Motor neuron (in vitro differentiated cells): ENCODE data around the gene NGFR. TPM values are rescaled to one million over a fixed set of nuclear protein-coding genes. Genes with fewer than 3 reads are reported as not detected.

Experiments used
- ATAC-seq, 8 experiments: fragments of 200-7000 bp; cut with Tn5 transposase; replicated peaks in 6 of 8; 2 replicates each; pipeline ENCODE4 v1.8.0; 2021; ENCODE audit warnings: mild to moderate bottlenecking in 8 of 8, moderate library complexity in 8 of 8
- H3K27ac ChIP-seq, 2 donors: fragments of 250-450 bp; sonication (Bioruptor Pico); 2 replicates each; pipeline ENCODE4 v1.9.0; 2021; ENCODE audit warnings: antibody characterized with exemption in 2 of 2, mild to moderate bottlenecking in 2 of 2, moderate library complexity in 1 of 2
- H3K4me1 ChIP-seq, 2 donors: fragments of 250-450 bp; sonication (Bioruptor Pico); replicated peaks in 1 of 2; 2 replicates each; pipeline ENCODE4 v1.6.1; 2021; ENCODE audit warnings: antibody characterized with exemption in 2 of 2, mild to moderate bottlenecking in 2 of 2, moderate library complexity in 1 of 2
- H3K4me3 ChIP-seq, 5 donors: fragments of 250-450 bp; sonication (Bioruptor Pico); 2 replicates each; pipeline ENCODE4 v1.9.0; 2021; ENCODE audit warnings: antibody characterized with exemption in 5 of 5, mild to moderate bottlenecking in 5 of 5, moderate library complexity in 4 of 5
- WGBS, 10 experiments: fragments of 450-650 bp; shearing (Covaris generic); methylation state at CpG; one replicate each; pipeline ENCODE4 v1.0.0; 2022; 5-methylcytosine and 5-hydroxymethylcytosine counted together
- in situ Hi-C, 9 experiments: fragments of 400-800 bp; cut with MboI; loops; one replicate each; pipeline ENCODE4 v1.15.0; 2021; ENCODE audit warnings: low sequenced_read_pairs in 9 of 9, low pct_unique_long_range_greater_than_20kb in 2 of 9; ENCODE audit not compliant: unreplicated experiment in 9 of 9
- total RNA-seq, 8 experiments: library from RNA; unstranded; fragments of 300-600 nt; gene quantifications; 2 replicates each; pipeline versions ENCODE4 v1.2.3 to v1.2.4, GENCODE V29; 2022

Gene NGFR
- total RNA-seq, 8 experiments from 2014 or later = 0.45 to 139 (median 83.6) TPM

GRCh38 chr17:49513641-49514040 is 18.5 kb downstream of the NGFR start:
- in situ Hi-C loops = no loop called here
- no peak for ATAC-seq
- Histone ChIP-seq H3K4me1 (peaks cover 12 to 29% of the 10 kb centered on the region in 2 donors), H3K4me3 (no peak overlapping the region), H3K27ac (no peak overlapping the region)
- 100% methylated on average over 1 of the region's 8 CpGs; no CpG with 5 or more reads in 8 of the 10 experiments for WGBS, 10 experiments

GRCh38 chr17:49514071-49514721 is 19.1 kb downstream of the NGFR start:
- in situ Hi-C loops = no loop called here
- Histone ChIP-seq H3K4me1 (peaks cover 12 to 29% of the 10 kb centered on the region in 2 donors), H3K27ac (peak overlapping the region in 1 of 2 donors; percentile 80), H3K4me3 (no peak overlapping the region)
- peak in 2 of 8 experiments; percentile 16 to 19 for ATAC-seq
- WGBS, 10 experiments = 28 to 85% (median 48%) methylated on average over 2 to 7 of the region's 15 CpGs; no CpG with 5 or more reads in 7 of the 10 experiments

- ATAC-seq = peak; percentile 91 to 99 (median 94)
- H3K27ac ChIP-seq = peak overlapping the region; percentile 28 to 80
- in situ Hi-C loops = no loop called here
These were observed 20.2 kb downstream of the NGFR start for GRCh38 chr17:49515196-49515770.

GRCh38 chr17:49516180-49516579 is 21.1 kb downstream of the NGFR start:
- peak overlapping the region in 1 of 2 donors; percentile 80 for H3K27ac ChIP-seq
- peak in 3 of 8 experiments; percentile 4 to 18 (median 14) for ATAC-seq

More at GRCh38 chr17:49515196-49515770, 20.2 kb downstream of the NGFR start:
- WGBS, 10 experiments = 0 to 33% (median 0%) methylated on average over 1 to 5 of the region's 8 CpGs; no CpG with 5 or more reads in 5 of the 10 experiments
- no peak overlapping the region for H3K4me3 ChIP-seq
- peaks cover 19 to 38% of the 10 kb centered on the region in 2 donors for H3K4me1 ChIP-seq

GRCh38 chr17:49518346-49519078 is 23.4 kb downstream of the NGFR start:
- Histone ChIP-seq H3K27ac (no peak overlapping the region), H3K4me1 (peaks cover 19 to 38% of the 10 kb centered on the region in 2 donors), H3K4me3 (no peak overlapping the region)
- ATAC-seq = no peak
- WGBS, 10 experiments = 59 to 100% (median 93%) methylated on average over 1 to 6 of the region's 6 CpGs; no CpG with 5 or more reads in 3 of the 10 experiments
- in situ Hi-C loops = no loop called here

More at GRCh38 chr17:49516180-49516579, 21.1 kb downstream of the NGFR start:
- H3K4me3 ChIP-seq = no peak overlapping the region
- H3K4me1 ChIP-seq = peaks cover 19 to 38% of the 10 kb centered on the region in 2 donors
- in situ Hi-C loops = no loop called here
- WGBS, 10 experiments = 0 to 80% (median 60%) methylated on average over 1 to 4 of the region's 5 CpGs; no CpG with 5 or more reads in 3 of the 10 experiments

- in situ Hi-C loops = no loop called here
- no peak overlapping the region for H3K4me3 ChIP-seq
- no peak for ATAC-seq
- WGBS, 10 experiments = 0 to 80% (median 70%) methylated on average over 1 to 4 of the region's 7 CpGs; no CpG with 5 or more reads in 7 of the 10 experiments
- peaks cover 18 to 29% of the 10 kb centered on the region in 2 donors for H3K4me1 ChIP-seq
- peak overlapping the region in 1 of 2 donors; percentile 1 for H3K27ac ChIP-seq
These were observed 24.7 kb downstream of the NGFR start for GRCh38 chr17:49519781-49520180.

- no peak for ATAC-seq
- in situ Hi-C loops = no loop called here
- H3K4me1 ChIP-seq = peaks cover 12 to 21% of the 10 kb centered on the region in 2 donors
- H3K27ac ChIP-seq = no peak overlapping the region
- WGBS, 10 experiments = 67 to 100% (median 87%) methylated on average over 1 to 6 of the region's 10 CpGs; no CpG with 5 or more reads in 5 of the 10 experiments
- H3K4me3 ChIP-seq = no peak overlapping the region
These were observed 25.4 kb downstream of the NGFR start for GRCh38 chr17:49520386-49521087.

- in situ Hi-C loops = no loop called here
- 80 to 100% (median 91%) methylated on average over 1 to 4 of the region's 8 CpGs; no CpG with 5 or more reads in 5 of the 10 experiments for WGBS, 10 experiments
- H3K27ac ChIP-seq = no peak overlapping the region
These were observed 26.0 kb downstream of the NGFR start for GRCh38 chr17:49521088-49521450.

GRCh38 chr17:49521471-49522356 is 26.6 kb downstream of the NGFR start:
- ATAC-seq = no peak
- peaks cover 7 to 10% of the 10 kb centered on the region in 2 donors for H3K4me1 ChIP-seq
- H3K4me3 ChIP-seq = no peak overlapping the region
- in situ Hi-C loops = no loop called here
- no peak overlapping the region for H3K27ac ChIP-seq
- 0 to 100% (median 80%) methylated on average over 1 to 8 of the region's 15 CpGs; no CpG with 5 or more reads in 1 of the 10 experiments for WGBS, 10 experiments

More at GRCh38 chr17:49521088-49521450, 26.0 kb downstream of the NGFR start:
- Histone ChIP-seq H3K4me3 (no peak overlapping the region), H3K4me1 (peaks cover 7 to 16% of the 10 kb centered on the region in 2 donors)
- no peak for ATAC-seq

GRCh38 chr17:49522357-49522890 is 27.3 kb downstream of the NGFR start:
- Histone ChIP-seq H3K4me3 (no peak overlapping the region), H3K27ac (no peak overlapping the region), H3K4me1 (peaks cover 7 to 9% of the 10 kb centered on the region in 2 donors)
- in situ Hi-C loops = no loop called here
- WGBS, 10 experiments = 43 to 100% (median 86%) methylated on average over 1 to 4 of the region's 6 CpGs
- ATAC-seq = no peak

- no peak for ATAC-seq
- Histone ChIP-seq H3K27ac (no peak overlapping the region), H3K4me1 (peaks cover 10 to 13% of the 10 kb centered on the region in 2 donors), H3K4me3 (no peak overlapping the region)
- WGBS, 10 experiments = 60 to 100% (median 70%) methylated on average over 1 to 2 of the region's 5 CpGs; no CpG with 5 or more reads in 4 of the 10 experiments
- in situ Hi-C loops = no loop called here
These were observed 28.1 kb downstream of the NGFR start for GRCh38 chr17:49523196-49523595.
